Epithelial cell of esophagus (primary cell): Measurements from ENCODE around the gene IPMK.

ENCODE experiments used
- DNase-seq: peaks from one replicate; pipeline ENCODE4 v3.0.0; 2010; ENCODE audit warnings: low read depth
- H3K4me3 ChIP-seq: 2 replicates; pipeline ENCODE4 v1.5.1; 2011; ENCODE audit warnings: mild to moderate bottlenecking, low read length, control low read depth
- CTCF ChIP-seq: IDR thresholded peaks from 2 replicates; pipeline ENCODE4 v1.5.1; 2011; ENCODE audit warnings: low read depth, mild to moderate bottlenecking, low read length, control low read depth, inconsistent platforms; ENCODE audit not compliant: insufficient read depth; ENCODE audit errors: missing control alignments

Gene IPMK

GRCh38 chr10:58219875-58220274 lies 47.8 kb downstream of the IPMK start:
- TF ChIP-seq CTCF, result no peak
- H3K4me3 ChIP-seq, result no peak overlapping the region

GRCh38 chr10:58217612-58218011 lies 50.1 kb downstream of the IPMK start:
- no peak for DNase-seq
- no peak for TF ChIP-seq CTCF

More at GRCh38 chr10:58219875-58220274, 47.8 kb downstream of the IPMK start:
- DNase-seq, result no peak

GRCh38 chr10:58212622-58213021 lies 55.1 kb downstream of the IPMK start:
- no peak for DNase-seq
- H3K4me3 ChIP-seq, result no peak overlapping the region
- TF ChIP-seq CTCF, result no peak

More at GRCh38 chr10:58217612-58218011, 50.1 kb downstream of the IPMK start:
- H3K4me3 ChIP-seq, result no peak overlapping the region

- TF ChIP-seq CTCF, result no peak
- DNase-seq, result no peak
- H3K4me3 ChIP-seq, result no peak overlapping the region
These were observed 57.5 kb downstream of the IPMK start for GRCh38 chr10:58210160-58210559.

GRCh38 chr10:58209669-58210068 lies 58.0 kb downstream of the IPMK start:
- DNase-seq, result no peak
- no peak overlapping the region for H3K4me3 ChIP-seq
- no peak for TF ChIP-seq CTCF

- no peak for DNase-seq
- no peak for TF ChIP-seq CTCF
- H3K4me3 ChIP-seq, result no peak overlapping the region
These were observed 61.4 kb downstream of the IPMK start for GRCh38 chr10:58206251-58206650.

GRCh38 chr10:58201704-58202103 lies 66.0 kb downstream of the IPMK start:
- TF ChIP-seq CTCF, result no peak
- no peak overlapping the region for H3K4me3 ChIP-seq
- DNase-seq, result no peak
